Measurements from ENCODE around the gene CHID1. TPM values are rescaled to one million over a fixed set of nuclear protein-coding genes. Genes with fewer than 3 reads are reported as not detected.

CHID1 gene
- total RNA-seq, 1 donor from 2014 or later: 74.6 TPM

GRCh38 chr11:825366-826226 lies 85.0 kb downstream of the CHID1 start:
- Histone ChIP-seq H3K4me1 (ENCODE audit: insufficient read depth, low read length) (peaks cover 34% of the 10 kb centered on the region), H3K36me3 (ENCODE audit: insufficient read depth, low read length) (no peaks in the 10 kb centered on the region), H4K20me1 (ENCODE audit: insufficient read depth, low read length) (peaks cover 41% of the 10 kb centered on the region), H2AFZ (ENCODE audit: low read depth, low read length) (no peak overlapping the region), H3K9me3 (ENCODE audit: insufficient read depth, low read depth, low read length) (no peaks in the 10 kb centered on the region), H3K27ac (ENCODE audit: low read depth, low read length) (no peak overlapping the region), H3K4me3 (ENCODE audit: insufficient read depth, low read depth, low read length) (no peak overlapping the region), H3K27me3 (ENCODE audit: insufficient read depth, low read length) (no peaks in the 10 kb centered on the region), H3K79me2 (ENCODE audit: insufficient read depth, low read length) (peaks cover 20% of the 10 kb centered on the region), H3K9ac (ENCODE audit: low read length) (no peak overlapping the region), H3K4me2 (ENCODE audit: low read length) (no peak overlapping the region)
- Mint-ChIP-seq H3K36me3 (ENCODE audit: low read depth, unreplicated experiment) (peaks cover 2% of the 10 kb centered on the region), H3K27ac (ENCODE audit: unreplicated experiment) (no peak overlapping the region), H3K4me3 (ENCODE audit: unreplicated experiment) (no peak overlapping the region), H3K9me3 (ENCODE audit: unreplicated experiment) (no peaks in the 10 kb centered on the region), H3K27me3 (ENCODE audit: low read depth, unreplicated experiment) (peaks cover 10% of the 10 kb centered on the region), H3K4me1 (ENCODE audit: low read depth, unreplicated experiment) (peaks cover 9% of the 10 kb centered on the region)
- no peak for FAIRE-seq
- TF ChIP-seq CTCF (IDR thresholded peaks at IDR 0.05; ENCODE audit: insufficient read depth, low read depth, low read length): no peak
- TF ChIP-seq EZH2 (IDR thresholded peaks at IDR 0.05; ENCODE audit: insufficient read depth, low read length): no peak
- DNase-seq (ENCODE audit: low read depth): no peak

- Histone ChIP-seq H4K20me1 (ENCODE audit: insufficient read depth, low read length) (peaks cover 46% of the 10 kb centered on the region), H3K79me2 (ENCODE audit: insufficient read depth, low read length) (peaks cover 26% of the 10 kb centered on the region), H3K27ac (ENCODE audit: low read depth, low read length) (no peak overlapping the region), H3K9me3 (ENCODE audit: insufficient read depth, low read depth, low read length) (no peaks in the 10 kb centered on the region), H3K4me1 (ENCODE audit: insufficient read depth, low read length) (peaks cover 34% of the 10 kb centered on the region), H3K4me3 (ENCODE audit: insufficient read depth, low read depth, low read length) (no peak overlapping the region), H3K9ac (ENCODE audit: low read length) (no peak overlapping the region), H3K36me3 (ENCODE audit: insufficient read depth, low read length) (no peaks in the 10 kb centered on the region), H3K27me3 (ENCODE audit: insufficient read depth, low read length) (no peaks in the 10 kb centered on the region), H3K4me2 (ENCODE audit: low read length) (no peak overlapping the region), H2AFZ (ENCODE audit: low read depth, low read length) (no peak overlapping the region)
- Mint-ChIP-seq H3K27ac (ENCODE audit: unreplicated experiment) (no peak overlapping the region), H3K36me3 (ENCODE audit: low read depth, unreplicated experiment) (peaks cover 2% of the 10 kb centered on the region), H3K4me1 (ENCODE audit: low read depth, unreplicated experiment) (peaks cover 9% of the 10 kb centered on the region), H3K27me3 (ENCODE audit: low read depth, unreplicated experiment) (peaks cover 10% of the 10 kb centered on the region), H3K4me3 (ENCODE audit: unreplicated experiment) (no peak overlapping the region), H3K9me3 (ENCODE audit: unreplicated experiment) (no peaks in the 10 kb centered on the region)
- no peak for TF ChIP-seq EZH2 (IDR thresholded peaks at IDR 0.05; ENCODE audit: insufficient read depth, low read length)
- TF ChIP-seq CTCF (IDR thresholded peaks at IDR 0.05; ENCODE audit: insufficient read depth, low read depth, low read length): no peak
- DNase-seq (ENCODE audit: low read depth): no peak
- FAIRE-seq: no peak
These were observed 85.7 kb downstream of the CHID1 start for GRCh38 chr11:824942-825341.

Data from astrocyte (in vitro differentiated cells and primary cell).